ENCODE results near the gene TBCD. TPM values are rescaled to one million over a fixed set of nuclear protein-coding genes. Genes with fewer than 3 reads are reported as not detected.

The TBCD gene
- total and polyA plus RNA-seq, 2 donors, result 140 to 292 TPM

DNA sequence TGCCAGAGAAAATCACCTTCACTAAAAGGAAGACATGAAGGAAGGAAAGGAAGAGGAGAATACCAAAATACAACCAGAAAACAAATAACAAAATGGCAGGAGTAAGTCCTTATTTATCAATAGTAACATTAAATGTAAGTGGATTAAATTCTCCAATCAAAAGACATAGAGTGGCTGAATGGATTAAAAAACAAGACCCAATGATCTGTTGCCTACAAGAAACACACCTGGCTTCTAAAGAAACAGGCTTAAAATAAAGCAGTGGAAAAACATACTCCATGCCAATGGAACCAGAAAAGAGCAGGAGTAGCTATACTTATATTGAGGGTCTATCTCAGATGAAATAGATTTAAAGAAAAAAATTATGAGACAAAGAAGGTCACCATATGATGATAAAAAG is 241.1 kb downstream of the TBCD start:
- H3K36me3 ChIP-seq (ENCODE audit: control insufficient read depth in 2 of 2, insufficient read depth in 2 of 2, low read length in 1 of 2), result no peaks in the 10 kb centered on the region
- no peaks in the 10 kb centered on the region for H3K4me1 ChIP-seq (ENCODE audit: control insufficient read depth in 2 of 2, insufficient read depth in 2 of 2, low read length in 2 of 2)
- H3K27ac ChIP-seq (ENCODE audit: low read depth in 1 of 2, low read length in 1 of 2), result no peak overlapping the region
- no peak overlapping the region for H3K4me3 ChIP-seq (ENCODE audit: low read length in 2 of 2)
- no peaks in the 10 kb centered on the region for H3K27me3 ChIP-seq (ENCODE audit: control insufficient read depth in 2 of 2, insufficient read depth in 1 of 2, low read length in 1 of 2)
- no peaks in the 10 kb centered on the region for H3K9me3 ChIP-seq (ENCODE audit: control insufficient read depth in 2 of 2, insufficient read depth in 1 of 2, low read length in 1 of 2)
- no peak for DNase-seq (ENCODE audit: low read depth in 6 of 9, low spot score in 9 of 9)

Other genes starting within 250 kb of the TBCD start
- 30.9 TPM for gene FOXK2, start 232.3 kb upstream of the TBCD start, total RNA-seq
- 31.1 TPM for gene FOXK2, start 232.3 kb upstream of the TBCD start, polyA plus RNA-seq
- 33.0 TPM for gene WDR45B, start 103.6 kb upstream of the TBCD start, total RNA-seq
- gene WDR45B, start 103.6 kb upstream of the TBCD start, polyA plus RNA-seq, result 67.0 TPM
- 1.7 TPM for gene RAB40B, start 53.4 kb upstream of the TBCD start, total RNA-seq
- gene RAB40B, start 53.4 kb upstream of the TBCD start, polyA plus RNA-seq, result 8.4 TPM
- 12.2 TPM for gene FN3KRP, start 35.4 kb upstream of the TBCD start, total RNA-seq
- gene FN3KRP, start 35.4 kb upstream of the TBCD start, polyA plus RNA-seq, result 37.6 TPM
- gene FN3K, start 16.4 kb upstream of the TBCD start, total RNA-seq, result 0.24 TPM
- 1.5 TPM for gene FN3K, start 16.4 kb upstream of the TBCD start, polyA plus RNA-seq
- gene ZNF750, start 88.0 kb downstream of the TBCD start, total RNA-seq, result 3.9 TPM
- 4.1 TPM for gene ZNF750, start 88.0 kb downstream of the TBCD start, polyA plus RNA-seq